ENCODE data around the gene PLCD1. TPM values are rescaled to one million over a fixed set of nuclear protein-coding genes. Genes with fewer than 3 reads are reported as not detected.

The PLCD1 gene
- total RNA-seq, 4 donors from 2014 or later: 30.2 to 55.4 (median 43.8) TPM

DNA sequence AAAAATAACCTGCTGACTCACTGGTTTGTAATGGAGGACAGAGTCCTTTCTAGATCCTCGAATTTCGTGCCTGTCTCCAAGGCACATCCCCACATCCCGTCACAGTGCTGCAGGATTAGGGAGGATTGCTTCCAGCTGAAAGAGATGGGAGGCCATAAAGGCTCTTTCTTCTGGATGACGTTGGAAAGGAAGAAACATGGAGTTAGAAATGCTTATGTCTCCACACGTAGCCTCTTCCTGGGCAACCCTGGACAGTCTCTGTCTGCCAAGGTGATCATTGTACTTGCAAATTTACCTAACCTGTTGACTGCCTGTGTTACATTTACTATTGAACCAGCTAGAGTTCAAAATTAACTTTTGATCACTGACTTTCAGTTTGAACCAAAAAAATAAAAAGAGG is 66.4 kb downstream of the PLCD1 start:
- DNase-seq (ENCODE audit: low spot score in 2 of 2): peak in 1 of 2 donors; percentile 25
- 49 to 55% methylated on average over 5 of the region's 5 CpGs for WGBS, 2 donors
- no peak overlapping the region for H3K4me3 ChIP-seq (ENCODE audit: low read depth, poor library complexity, severe bottlenecking)
- TF ChIP-seq, protein P1, sequence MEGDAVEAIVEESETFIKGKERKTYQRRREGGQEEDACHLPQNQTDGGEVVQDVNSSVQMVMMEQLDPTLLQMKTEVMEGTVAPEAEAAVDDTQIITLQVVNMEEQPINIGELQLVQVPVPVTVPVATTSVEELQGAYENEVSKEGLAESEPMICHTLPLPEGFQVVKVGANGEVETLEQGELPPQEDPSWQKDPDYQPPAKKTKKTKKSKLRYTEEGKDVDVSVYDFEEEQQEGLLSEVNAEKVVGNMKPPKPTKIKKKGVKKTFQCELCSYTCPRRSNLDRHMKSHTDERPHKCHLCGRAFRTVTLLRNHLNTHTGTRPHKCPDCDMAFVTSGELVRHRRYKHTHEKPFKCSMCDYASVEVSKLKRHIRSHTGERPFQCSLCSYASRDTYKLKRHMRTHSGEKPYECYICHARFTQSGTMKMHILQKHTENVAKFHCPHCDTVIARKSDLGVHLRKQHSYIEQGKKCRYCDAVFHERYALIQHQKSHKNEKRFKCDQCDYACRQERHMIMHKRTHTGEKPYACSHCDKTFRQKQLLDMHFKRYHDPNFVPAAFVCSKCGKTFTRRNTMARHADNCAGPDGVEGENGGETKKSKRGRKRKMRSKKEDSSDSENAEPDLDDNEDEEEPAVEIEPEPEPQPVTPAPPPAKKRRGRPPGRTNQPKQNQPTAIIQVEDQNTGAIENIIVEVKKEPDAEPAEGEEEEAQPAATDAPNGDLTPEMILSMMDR (IDR thresholded peaks at IDR 0.05): no peak
- TF ChIP-seq POLR2A (IDR thresholded peaks at IDR 0.05): no peak
- intact Hi-C loops (cut with DNase I; ENCODE audit: low total_unique reads): no loop called here

DNA sequence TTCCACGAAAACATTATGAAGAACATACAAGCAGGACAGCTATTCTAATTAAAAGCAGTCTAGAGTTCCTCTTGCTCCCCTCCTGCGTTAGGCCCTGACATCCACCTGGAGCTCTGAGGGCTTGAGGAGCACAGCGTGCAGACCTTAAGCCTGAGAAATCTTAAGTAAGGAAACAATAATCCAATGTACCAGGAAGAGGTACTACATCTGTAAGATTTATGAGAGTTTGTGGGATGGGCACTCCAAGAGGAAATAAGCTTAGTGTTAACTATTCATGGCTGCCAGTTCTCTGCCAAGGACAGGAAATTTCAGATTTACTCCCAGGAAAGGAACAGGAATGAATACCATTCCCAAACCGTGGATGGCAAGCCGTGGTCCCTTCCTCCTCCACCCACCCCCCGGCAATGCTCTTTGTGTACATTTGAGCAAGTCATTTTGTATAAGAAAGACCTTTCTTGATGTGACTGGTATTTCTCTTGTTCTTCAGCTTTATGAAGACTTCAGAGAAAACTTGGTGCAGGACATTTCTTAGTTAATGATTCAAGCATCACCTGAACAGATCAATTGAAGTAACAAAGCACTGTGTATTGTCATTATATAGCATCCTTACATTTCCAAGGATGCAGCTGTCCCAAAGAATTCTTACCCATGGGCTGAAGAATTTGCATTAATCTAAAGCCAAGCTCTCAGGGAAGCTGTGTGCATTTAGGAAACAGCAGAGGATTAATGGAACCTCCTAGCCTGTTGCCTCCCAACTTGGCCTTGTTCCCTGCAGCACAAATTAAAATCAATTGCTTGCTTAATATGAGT is 67.6 kb downstream of the PLCD1 start:
- WGBS, 2 donors: 21 to 41% methylated on average over 6 of the region's 6 CpGs
- no peak overlapping the region for H3K4me3 ChIP-seq (ENCODE audit: low read depth, poor library complexity, severe bottlenecking)
- intact Hi-C loops (cut with DNase I; ENCODE audit: low total_unique reads): no loop called here
- DNase-seq (ENCODE audit: low spot score in 2 of 2): peak in 1 of 2 donors; percentile 29
- no peak for TF ChIP-seq POLR2A (IDR thresholded peaks at IDR 0.05)
- TF ChIP-seq, protein P1 (IDR thresholded peaks at IDR 0.05): no peak

DNA sequence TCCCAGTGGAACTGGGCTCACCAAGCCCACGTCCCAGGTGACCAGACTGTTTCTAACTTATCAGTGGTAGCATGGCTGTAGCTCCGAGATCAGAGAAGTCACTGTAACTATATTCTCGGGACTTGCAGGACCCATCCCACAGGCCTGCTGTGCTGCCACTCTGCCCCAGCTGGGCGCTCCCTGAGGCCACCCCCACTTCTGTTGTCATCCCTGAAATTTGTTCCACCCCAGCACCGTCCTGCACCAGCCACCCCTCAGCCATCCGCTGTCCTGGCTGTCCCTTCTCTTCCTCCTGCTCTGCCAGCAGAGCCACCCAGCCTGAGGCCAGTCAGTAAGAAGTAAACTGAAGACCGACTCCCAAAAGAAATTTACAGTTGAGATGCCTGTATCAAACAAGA is 71.9 kb downstream of the PLCD1 start:
- peak in 1 of 2 donors; percentile 78 for DNase-seq (ENCODE audit: low spot score in 2 of 2)
- TF ChIP-seq, protein P1 (IDR thresholded peaks at IDR 0.05): no peak
- no peak for TF ChIP-seq POLR2A (IDR thresholded peaks at IDR 0.05)
- 72 to 81% methylated on average over 7 of the region's 7 CpGs for WGBS, 2 donors
- intact Hi-C loops (cut with DNase I; ENCODE audit: low total_unique reads): no loop called here
- H3K4me3 ChIP-seq (ENCODE audit: low read depth, poor library complexity, severe bottlenecking): no peak overlapping the region

Small RNAs within 50 kb of the gene (microRNA-seq; reads per million reads assigned to microRNA genes)
- gene MIR26A1 (ENCODE audit: borderline number of aligned reads in 1 of 2, borderline replicate concordance in 2 of 2): 32.6 to 36.2 reads per million in 2 donors

Other genes starting within 250 kb of the PLCD1 start
- 10 to 100 TPM; 59.8 to 97.5 (median 94.6) TPM for gene CTDSPL, start 167.8 kb downstream of the PLCD1 start, total RNA-seq
- gene VILL, start 38.9 kb downstream of the PLCD1 start, total RNA-seq: 10 to 100 TPM in 3 of 4 donors, 1 to 10 TPM in 1; 8.9 to 20.1 (median 18.0) TPM
- 1 to 10 TPM in 1 of 4 donors, under 1 TPM in 3; 0.08 to 2.9 (median 0.57) TPM for gene DLEC1, start 9.6 kb upstream of the PLCD1 start, total RNA-seq
- gene ACAA1, start 107.5 kb upstream of the PLCD1 start, total RNA-seq: 10 to 100 TPM; 28.1 to 50.1 (median 40.2) TPM
- gene MYD88, start 109.0 kb upstream of the PLCD1 start, total RNA-seq: 10 to 100 TPM; 22.9 to 32.2 (median 23.6) TPM
- 10 to 100 TPM; 23.4 to 36.1 (median 31.6) TPM for gene OXSR1, start 135.9 kb upstream of the PLCD1 start, total RNA-seq
- under 1 TPM in 2 of 4 donors, not detected in 2; 0.13 to 0.17 TPM for gene SLC22A13, start 236.2 kb upstream of the PLCD1 start, total RNA-seq